GM19240 (cell line): ENCODE results near the gene WFDC9.
"Not testable (repeated sequence)": the region's sequence is repeated elsewhere in the genome, so short reads cannot be mapped to it uniquely, and the experiment has no call there.

Experiments
- DNase-seq: peaks from one replicate; pipeline ENCODE4 v3.0.0; 2011; ENCODE audit warnings: low spot score; ENCODE audit not compliant: insufficient read length

The WFDC9 gene

GRCh38 chr20:45592574-45593189 is 38.4 kb downstream of the WFDC9 start:
- peak; percentile 18 for DNase-seq

DNA sequence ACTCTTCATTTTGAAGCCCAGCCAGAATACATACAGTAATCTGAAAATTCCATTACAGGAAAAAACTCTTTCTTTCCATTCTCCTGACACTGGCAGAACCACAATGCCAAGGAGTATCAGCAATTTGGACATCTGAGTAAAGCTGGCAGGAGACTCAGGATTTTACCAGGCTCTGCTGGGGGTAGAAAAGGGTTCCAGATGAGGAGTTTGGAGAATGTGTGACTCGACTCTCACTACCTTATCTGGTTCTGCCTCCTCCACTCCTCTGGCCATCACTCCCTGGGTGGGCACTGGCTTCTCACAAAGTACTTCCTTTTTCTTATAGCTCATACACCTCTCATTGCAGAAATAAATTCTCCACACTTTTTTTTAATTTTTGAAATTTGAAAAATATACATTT is 41.4 kb downstream of the WFDC9 start:
- DNase-seq, result no peak

GRCh38 chr20:45588800-45589199 is 42.3 kb downstream of the WFDC9 start:
- DNase-seq, result no peak

DNA sequence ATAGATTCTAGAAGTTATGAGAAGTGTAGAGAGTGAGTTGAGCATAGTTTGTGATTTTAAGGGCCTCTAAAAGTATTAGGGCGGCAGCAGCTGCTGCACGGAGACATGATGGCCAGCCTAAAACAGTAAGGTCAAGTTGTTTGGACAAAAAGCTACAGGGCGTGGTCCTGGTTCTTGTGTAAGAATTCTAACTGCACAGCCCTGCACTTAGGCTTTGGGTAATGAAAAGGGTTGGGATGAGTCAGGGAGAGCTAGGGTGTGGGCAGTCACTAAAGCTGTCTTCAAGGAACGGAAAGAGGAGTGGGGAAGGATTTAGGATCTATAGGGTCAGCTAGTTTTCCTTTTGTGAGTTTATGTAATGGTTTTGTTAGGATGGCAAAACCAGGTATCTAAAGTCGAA is 45.1 kb downstream of the WFDC9 start:
- DNase-seq, result not testable (repeated sequence)

GRCh38 chr20:45584294-45584693 is 46.8 kb downstream of the WFDC9 start:
- not testable (repeated sequence) for DNase-seq

DNA sequence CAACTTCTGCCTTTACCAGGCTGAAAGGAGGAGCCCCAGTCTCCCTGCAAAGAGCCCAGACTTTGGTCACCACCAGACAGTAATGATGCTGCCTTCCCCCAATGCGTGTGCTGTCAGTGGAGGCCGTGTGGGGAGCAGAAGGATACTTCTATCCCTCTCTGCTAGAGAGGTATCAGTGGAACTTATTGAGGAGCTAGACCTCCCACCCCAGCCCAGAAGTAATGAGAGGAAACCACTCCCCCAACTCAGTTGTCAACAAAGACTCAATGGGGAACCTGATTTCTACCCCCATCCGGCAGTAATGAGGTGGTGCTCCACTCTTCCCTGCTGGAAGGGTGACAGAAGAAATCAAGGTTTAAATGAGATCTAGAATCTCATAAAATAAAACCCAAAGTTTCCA is 47.6 kb downstream of the WFDC9 start:
- no peak for DNase-seq

DNA sequence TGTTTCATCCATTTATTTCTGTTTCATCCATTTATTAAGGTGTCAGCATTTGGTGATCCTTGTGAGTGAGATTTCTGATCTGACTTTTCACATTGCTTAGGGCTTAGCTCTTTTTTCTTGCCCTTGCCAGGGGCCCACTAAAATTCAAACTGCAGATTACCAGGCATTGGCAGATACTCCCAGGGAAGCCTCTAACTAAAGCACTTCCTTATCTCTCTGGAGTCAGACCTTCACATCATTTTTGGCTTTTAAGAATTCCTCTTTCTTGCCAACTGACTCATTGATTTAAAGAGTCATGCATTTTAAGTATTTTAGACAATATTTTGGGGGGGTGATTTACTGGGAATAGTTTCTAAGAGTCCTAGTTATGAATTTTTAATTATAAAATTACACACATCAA is 49.4 kb downstream of the WFDC9 start:
- no peak for DNase-seq

DNA sequence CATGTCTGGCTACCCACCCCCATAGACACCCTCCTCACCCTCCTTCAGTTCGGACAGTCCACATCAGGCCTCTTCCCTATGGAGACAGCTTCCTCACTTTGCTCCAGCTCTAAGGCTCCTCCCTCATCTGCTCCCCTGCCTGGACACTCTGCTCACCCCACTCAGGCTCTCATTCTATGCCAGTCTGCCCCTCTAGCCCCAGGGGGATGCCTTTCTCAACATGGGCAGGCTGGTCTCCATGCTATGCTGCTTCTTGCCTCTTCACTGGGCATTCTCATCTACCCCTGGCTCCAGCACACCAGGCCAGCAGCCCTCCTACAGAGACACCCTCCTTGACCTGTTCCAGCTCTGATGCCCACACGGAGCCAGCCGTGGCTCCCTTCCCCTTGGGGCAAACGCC is 51.9 kb downstream of the WFDC9 start, which contains the start of gene WFDC8:
TSS of gene WFDC8 (minus strand) at position 101 of the 400 bp plus-strand sequence. CDS start at position 64, 37 bp downstream.
- no peak for DNase-seq

GRCh38 chr20:45578231-45578630 is 52.9 kb downstream of the WFDC9 start:
- DNase-seq, result no peak

- DNase-seq, result no peak
These were observed 54.1 kb downstream of the WFDC9 start for GRCh38 chr20:45576995-45577394.

DNA sequence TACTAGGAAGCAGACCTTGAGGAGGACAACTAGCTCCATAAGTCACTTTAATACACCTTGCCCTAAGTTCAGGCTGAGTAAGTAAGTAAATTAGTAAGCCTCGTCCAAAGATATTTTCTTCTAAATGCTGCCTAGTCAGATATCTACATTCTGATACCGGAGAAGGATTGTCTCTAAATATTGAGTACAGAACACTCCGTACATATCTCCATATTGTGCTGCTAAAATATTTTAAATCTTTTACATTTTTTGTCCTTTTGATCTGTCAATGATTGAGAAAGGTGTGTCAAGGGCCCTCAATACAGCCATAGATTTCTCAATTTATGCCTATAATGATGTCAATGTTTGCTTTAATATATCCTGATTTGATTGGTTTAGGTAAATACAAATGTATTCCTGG is 55.2 kb downstream of the WFDC9 start:
- no peak for DNase-seq

DNA sequence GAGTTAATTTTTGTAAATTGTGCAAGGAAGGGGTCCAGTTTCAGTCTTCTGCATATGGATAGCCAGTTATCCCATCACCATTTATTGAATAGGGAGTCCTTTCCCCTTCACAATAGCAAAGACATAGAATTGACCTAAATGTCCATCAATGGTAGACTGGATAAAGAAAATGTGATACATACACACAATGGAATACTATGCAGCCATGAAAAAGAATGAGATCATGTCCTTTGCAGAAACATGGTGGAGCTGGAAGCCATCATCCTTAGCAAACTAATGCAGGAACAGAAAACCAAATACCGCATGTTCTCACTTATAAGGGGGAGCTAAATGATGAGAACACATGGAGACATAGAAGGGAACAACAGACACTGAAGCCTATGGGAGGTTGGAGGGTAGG is 61.4 kb downstream of the WFDC9 start:
- not testable (repeated sequence) for DNase-seq

GRCh38 chr20:45564760-45565276 is 66.3 kb downstream of the WFDC9 start:
- DNase-seq, result no peak
